Esophagus squamous epithelium (tissue), 5 donors: ENCODE measurements around the gene GTF2H4. TPM values are rescaled to one million over a fixed set of nuclear protein-coding genes. Genes with fewer than 3 reads are reported as not detected.

Source experiments
- DNase-seq: peaks from one replicate; lab custom pipeline; 2025; lab: John Stamatoyannopoulos, UW
- H3K27ac ChIP-seq, 4 donors: fragments of 200-600 bp; sonication (generic); one replicate each; pipeline ENCODE4 v1.5.1; 2016 to 2019; ENCODE audit warnings: mild to moderate bottlenecking in 1 of 4
- H3K27me3 ChIP-seq, 4 donors: fragments of 200-600 bp; sonication (generic); 1 replicate in 3 of 4; 2 replicates in 1 of 4; pipeline versions ENCODE4 v1.5.1 to v1.6.0; 2017 to 2021; ENCODE audit warnings: antibody characterized with exemption in 1 of 4
- H3K36me3 ChIP-seq, 3 donors: fragments of 200-600 bp; sonication (generic); one replicate each; pipeline ENCODE4 v1.5.1; 2016 to 2019
- H3K4me1 ChIP-seq, 3 donors: fragments of 200-600 bp; sonication (generic); one replicate each; pipeline ENCODE4 v1.5.1; 2017 to 2019
- H3K4me3 ChIP-seq, 4 donors: fragments of 200-600 bp; sonication (generic); 1 replicate in 3 of 4; 2 replicates in 1 of 4; pipeline ENCODE4 v1.5.1; 2016 to 2019; ENCODE audit warnings: mild to moderate bottlenecking in 2 of 4, moderate library complexity in 1 of 4
- H3K9me3 ChIP-seq, 3 donors: fragments of 200-600 bp; sonication (generic); one replicate each; pipeline ENCODE4 v1.5.1; 2016 to 2019
- CTCF ChIP-seq, 6 experiments: fragments of 450-650 bp in 4 of 6; fragments of 200-600 bp in 2 of 6; sonication (generic) in 2 of 6; IDR thresholded peaks; one replicate each; pipeline ENCODE4 v1.5.1; 2016 to 2019; ENCODE audit warnings: antibody characterized with exemption in 6 of 6, mild to moderate bottlenecking in 4 of 6, moderate library complexity in 4 of 6
- POLR2A ChIP-seq, 4 donors: fragments of 450-650 bp; IDR thresholded peaks; one replicate each; pipeline ENCODE4 v1.6.1; 2017; ENCODE audit warnings: antibody characterized with exemption in 4 of 4, mild to moderate bottlenecking in 4 of 4, moderate library complexity in 3 of 4
- WGBS, 2 donors: methylation state at CpG; one replicate each; pipeline ENCODE4 v1.1.5; 2018; 5-methylcytosine and 5-hydroxymethylcytosine counted together
- intact Hi-C: fragments of 100-400 bp; cut with DNase I; formaldehyde crosslinking; loops from one replicate; pipeline ENCODE4 v1.15.0; 2022
- total RNA-seq, 4 donors: library from RNA; depleted of rRNA; stranded (reverse); fragments of >200 nt; gene quantifications; one replicate each; pipeline ENCODE4 v1.1.0, GENCODE V29; 2016
- donor health status: DM: yes; HTN: yes; CAD: no.

Gene GTF2H4
- total RNA-seq, 4 donors from 2014 or later = 10.3 to 26.7 (median 12.4) TPM

DNA sequence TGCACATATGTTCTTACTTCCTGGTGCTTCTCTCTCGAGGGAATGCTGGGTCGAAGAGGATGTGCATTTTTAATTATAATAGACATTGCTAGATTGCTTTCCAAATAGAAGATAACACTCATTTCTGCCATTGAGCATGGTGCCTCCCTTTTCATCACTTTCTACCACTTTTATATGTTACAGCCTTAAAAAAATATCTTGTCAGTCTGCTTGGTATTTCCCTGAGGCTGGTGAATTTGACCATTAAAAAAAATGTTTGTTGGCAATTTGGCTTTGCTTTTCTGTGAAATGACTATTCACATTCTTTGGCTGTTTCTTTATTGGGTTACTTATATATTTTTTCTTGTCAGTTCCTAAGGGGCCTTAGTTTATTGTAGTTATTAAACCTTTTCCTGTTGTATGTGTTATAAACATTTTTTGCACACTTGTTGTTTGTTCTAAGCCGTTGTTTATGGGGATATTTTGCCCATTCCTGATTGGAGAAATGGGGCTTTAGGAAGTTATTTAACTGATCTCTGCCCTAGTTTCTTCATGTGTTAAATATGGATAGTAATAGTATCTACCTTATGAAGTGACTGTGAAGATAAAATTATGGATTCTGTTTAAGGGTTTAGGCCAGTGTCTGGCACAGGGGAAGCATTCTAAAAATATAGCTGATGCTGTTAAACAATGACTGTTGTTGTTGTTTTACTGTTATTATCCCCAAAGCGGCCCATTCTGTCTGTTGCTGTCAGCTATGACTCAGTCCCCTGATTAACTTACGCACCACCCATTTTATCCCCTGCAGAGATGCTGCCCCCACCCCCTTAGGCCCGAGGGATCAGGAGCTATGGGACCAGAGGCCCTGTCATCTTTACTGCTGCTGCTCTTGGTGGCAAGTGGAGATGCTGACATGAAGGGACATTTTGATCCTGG is 19.8 kb upstream of the GTF2H4 start:
- WGBS, 2 donors = 32 to 52% methylated on average over 5 to 6 of the region's 6 CpGs
- H3K27me3 ChIP-seq = no peaks in the 10 kb centered on the region
- H3K4me1 ChIP-seq = peaks cover 19 to 78% (median 43%) of the 10 kb centered on the region in 3 donors
- no peak for DNase-seq
- H3K27ac ChIP-seq = peak overlapping the region in 3 of 4 donors; percentile 23 to 57 (median 46)
- intact Hi-C loops = loop anchor here (10.0 kb wide), 1 partner anchor 203 kb away; the partner anchor contains the start of gene PPP1R18
- H3K9me3 ChIP-seq = no peaks in the 10 kb centered on the region
- no peak overlapping the region for H3K4me3 ChIP-seq
- H3K36me3 ChIP-seq = peaks cover 19 to 47% (median 20%) of the 10 kb centered on the region in 3 donors
- TF ChIP-seq CTCF (IDR thresholded peaks at IDR 0.05) = no peak

- peaks cover 25 to 55% (median 27%) of the 10 kb centered on the region in 3 donors for H3K36me3 ChIP-seq
Observed at GRCh38 chr6:30888816-30889495, 19.1 kb upstream of the GTF2H4 start.

DNA sequence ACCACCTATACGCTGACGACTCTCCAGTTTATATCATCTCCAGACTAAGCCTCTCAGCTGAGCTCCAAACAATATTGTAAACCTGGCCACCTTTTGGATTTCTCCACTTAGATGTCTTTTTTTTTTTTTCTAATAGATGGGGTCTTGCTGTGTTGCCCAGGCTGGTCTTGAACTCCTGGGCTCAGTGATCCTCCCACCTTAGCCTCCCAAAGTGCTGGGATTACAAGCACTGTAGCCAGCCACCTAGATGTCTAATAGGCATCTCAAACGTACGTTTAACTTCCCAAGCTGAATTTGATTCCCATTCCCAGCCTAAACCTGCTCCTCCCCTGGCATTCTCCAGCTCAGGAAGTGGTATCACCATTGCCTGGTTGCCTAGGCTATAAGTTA is 18.5 kb upstream of the GTF2H4 start:
- Histone ChIP-seq H3K27me3 (no peaks in the 10 kb centered on the region), H3K4me1 (peaks cover 19 to 68% (median 39%) of the 10 kb centered on the region in 3 donors), H3K9me3 (no peaks in the 10 kb centered on the region), H3K36me3 (peaks cover 30 to 61% (median 32%) of the 10 kb centered on the region in 3 donors), H3K4me3 (no peak overlapping the region), H3K27ac (peak overlapping the region in 2 of 4 donors; percentile 48 to 57)
- 50 to 73% methylated on average over 4 of the region's 4 CpGs for WGBS, 2 donors
- intact Hi-C loops = loop anchor here (10.0 kb wide), 1 partner anchor 205 kb away; the partner anchor contains the start of gene PPP1R18
- no peak for DNase-seq
- TF ChIP-seq POLR2A (IDR thresholded peaks at IDR 0.05) (no peak), CTCF (IDR thresholded peaks at IDR 0.05) (no peak)

More at GRCh38 chr6:30888816-30889495, 19.1 kb upstream of the GTF2H4 start:
- no peak for DNase-seq
- peaks cover 19 to 70% (median 39%) of the 10 kb centered on the region in 3 donors for H3K4me1 ChIP-seq
- H3K27ac ChIP-seq = peak overlapping the region in 3 of 4 donors; percentile 23 to 57 (median 48)
- no peaks in the 10 kb centered on the region for H3K27me3 ChIP-seq
- no peak for TF ChIP-seq POLR2A (IDR thresholded peaks at IDR 0.05)
- TF ChIP-seq CTCF (IDR thresholded peaks at IDR 0.05) = no peak
- 79 to 100% methylated on average over 1 to 10 of the region's 18 CpGs for WGBS, 2 donors
- no peak overlapping the region for H3K4me3 ChIP-seq
- intact Hi-C loops = loop anchor here (10.0 kb wide), 1 partner anchor 204 kb away; the partner anchor contains the start of gene PPP1R18
- H3K9me3 ChIP-seq = no peaks in the 10 kb centered on the region

DNA sequence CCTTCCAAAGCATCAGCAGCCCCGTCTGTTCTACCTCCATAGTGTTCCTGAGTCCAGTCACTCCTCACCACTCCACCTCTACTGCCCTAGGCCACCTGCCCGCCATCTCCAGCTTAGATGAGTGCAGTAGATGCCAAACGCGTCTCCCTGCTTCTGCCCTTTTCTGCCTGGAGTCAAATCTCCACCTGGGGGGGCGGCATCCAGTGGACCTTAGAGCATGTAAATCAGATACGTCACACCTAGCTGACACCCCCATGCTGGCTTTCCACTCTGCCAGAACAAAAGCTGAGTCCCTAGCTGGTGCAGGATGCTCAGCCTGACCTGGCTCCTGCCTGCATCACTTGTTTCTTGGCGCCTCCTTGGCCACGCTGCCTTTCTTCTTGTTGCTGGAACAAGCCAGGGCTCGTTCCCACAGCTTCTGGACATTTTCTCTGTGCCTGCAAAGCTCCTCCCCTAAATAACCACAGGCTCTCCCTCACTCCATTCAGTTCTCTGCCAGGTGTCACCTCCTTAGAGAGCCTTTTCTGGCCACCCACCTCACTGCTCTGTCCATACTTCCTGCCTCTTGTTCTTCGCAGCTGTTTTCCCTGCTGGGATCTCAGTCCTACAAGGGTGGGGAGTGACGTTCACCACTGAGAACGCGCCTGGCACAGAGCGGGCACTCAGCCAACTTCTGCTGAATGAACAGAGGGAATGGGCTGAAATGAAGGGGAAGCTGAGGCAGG is 17.9 kb upstream of the GTF2H4 start:
- H3K27ac ChIP-seq = peak overlapping the region in 3 of 4 donors; percentile 11 to 57 (median 48)
- no peak for DNase-seq
- H3K36me3 ChIP-seq = peaks cover 32 to 66% (median 37%) of the 10 kb centered on the region in 3 donors
- no peak overlapping the region for H3K4me3 ChIP-seq
- H3K4me1 ChIP-seq = peaks cover 19 to 62% (median 36%) of the 10 kb centered on the region in 3 donors
- no peaks in the 10 kb centered on the region for H3K9me3 ChIP-seq
- H3K27me3 ChIP-seq = no peaks in the 10 kb centered on the region
- TF ChIP-seq POLR2A (IDR thresholded peaks at IDR 0.05) (no peak), CTCF (IDR thresholded peaks at IDR 0.05) (no peak)
- WGBS, 2 donors = 50 to 54% methylated on average over 7 to 11 of the region's 14 CpGs
- intact Hi-C loops = loop anchor here (10.0 kb wide), 1 partner anchor 205 kb away; the partner anchor contains the start of gene PPP1R18
